AG09309 (cell line): ENCODE measurements around the gene PTPRO.

Experiments
- DNase-seq: peaks from one replicate; pipeline ENCODE4 v3.0.0-alpha.2; 2010; ENCODE audit warnings: low read depth
- H3K4me3 ChIP-seq: 2 replicates; pipeline ENCODE4 v1.5.1; 2011; ENCODE audit warnings: mild to moderate bottlenecking, low read depth, low read length, moderate library complexity; ENCODE audit not compliant: control insufficient read depth
- TF ChIP-seq, protein P1 (sequence below): IDR thresholded peaks from 2 replicates; pipeline ENCODE4 v1.5.1; 2011; ENCODE audit warnings: mild to moderate bottlenecking, low read depth, low read length, inconsistent platforms; ENCODE audit not compliant: insufficient read depth, control insufficient read depth; ENCODE audit errors: missing control alignments

PTPRO gene

DNA sequence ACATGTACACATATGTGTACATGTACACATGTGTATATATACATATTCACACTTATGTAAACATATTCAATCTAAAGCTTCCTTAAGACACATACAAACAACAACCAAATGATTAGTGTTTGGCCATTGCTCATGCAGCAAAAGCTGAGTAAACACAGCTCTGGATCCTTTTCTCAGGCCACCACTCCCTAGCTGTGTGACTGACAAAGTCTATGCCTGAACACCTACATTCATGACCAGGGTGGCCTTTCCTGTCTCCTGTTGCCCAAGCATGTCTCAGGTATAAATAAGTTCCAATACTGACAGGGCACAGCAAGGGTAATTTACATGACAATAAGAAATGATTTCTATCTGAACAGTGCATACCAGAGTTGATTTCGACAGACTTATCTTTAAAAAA lies 1.4 kb upstream of the PTPRO start:
- DNase-seq = no peak
- TF ChIP-seq, protein P1, sequence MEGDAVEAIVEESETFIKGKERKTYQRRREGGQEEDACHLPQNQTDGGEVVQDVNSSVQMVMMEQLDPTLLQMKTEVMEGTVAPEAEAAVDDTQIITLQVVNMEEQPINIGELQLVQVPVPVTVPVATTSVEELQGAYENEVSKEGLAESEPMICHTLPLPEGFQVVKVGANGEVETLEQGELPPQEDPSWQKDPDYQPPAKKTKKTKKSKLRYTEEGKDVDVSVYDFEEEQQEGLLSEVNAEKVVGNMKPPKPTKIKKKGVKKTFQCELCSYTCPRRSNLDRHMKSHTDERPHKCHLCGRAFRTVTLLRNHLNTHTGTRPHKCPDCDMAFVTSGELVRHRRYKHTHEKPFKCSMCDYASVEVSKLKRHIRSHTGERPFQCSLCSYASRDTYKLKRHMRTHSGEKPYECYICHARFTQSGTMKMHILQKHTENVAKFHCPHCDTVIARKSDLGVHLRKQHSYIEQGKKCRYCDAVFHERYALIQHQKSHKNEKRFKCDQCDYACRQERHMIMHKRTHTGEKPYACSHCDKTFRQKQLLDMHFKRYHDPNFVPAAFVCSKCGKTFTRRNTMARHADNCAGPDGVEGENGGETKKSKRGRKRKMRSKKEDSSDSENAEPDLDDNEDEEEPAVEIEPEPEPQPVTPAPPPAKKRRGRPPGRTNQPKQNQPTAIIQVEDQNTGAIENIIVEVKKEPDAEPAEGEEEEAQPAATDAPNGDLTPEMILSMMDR = no peak

GRCh38 chr12:15323480-15323879 lies 1.2 kb downstream of the PTPRO start:
- TF ChIP-seq, protein P1 = no peak
- no peak for DNase-seq
- H3K4me3 ChIP-seq = no peak overlapping the region

More for the DNA sequence above, 1.4 kb upstream of the PTPRO start:
- H3K4me3 ChIP-seq = no peak overlapping the region

DNA sequence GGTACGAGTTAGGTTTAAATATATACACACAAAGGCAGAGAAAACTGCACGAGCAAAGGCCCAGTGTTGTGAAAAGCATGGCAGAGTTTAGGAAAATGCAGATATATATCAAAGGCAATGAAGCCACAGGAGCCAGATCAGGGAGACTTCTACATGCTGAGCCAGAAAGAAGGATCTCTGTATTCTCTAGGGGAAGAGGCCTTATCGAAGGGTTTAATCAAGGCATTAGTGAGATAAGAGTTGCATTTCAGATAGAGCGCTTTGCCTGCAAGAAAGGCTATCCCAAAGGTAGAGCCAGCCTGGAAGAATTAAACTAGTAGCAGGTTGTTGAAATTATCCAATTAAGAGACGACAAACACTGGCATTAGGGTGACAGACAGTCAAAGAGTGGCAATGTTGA lies 7.6 kb downstream of the PTPRO start:
- TF ChIP-seq, protein P1 = no peak
- no peak overlapping the region for H3K4me3 ChIP-seq
- no peak for DNase-seq

DNA sequence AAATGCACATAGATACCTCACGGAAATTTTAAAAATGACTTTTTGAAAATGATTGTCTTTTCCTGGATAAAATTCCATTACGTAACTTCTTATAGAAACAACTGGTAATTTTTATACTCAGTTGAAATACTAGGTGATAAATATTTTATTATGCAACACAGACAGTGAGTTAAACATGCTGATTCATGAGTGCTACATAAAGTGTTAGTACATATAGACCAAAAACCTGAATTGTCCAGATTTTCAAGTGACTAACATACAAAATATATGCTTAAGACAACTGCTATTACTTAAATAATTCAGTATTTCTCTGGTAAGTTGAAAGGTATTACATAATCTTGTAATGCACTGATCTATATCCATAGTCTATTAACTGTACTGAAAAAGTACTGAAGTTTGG lies 11.9 kb downstream of the PTPRO start:
- no peak for DNase-seq
- TF ChIP-seq, protein P1 = no peak

GRCh38 chr12:15335959-15336358 lies 13.7 kb downstream of the PTPRO start:
- TF ChIP-seq, protein P1 = no peak

More for the DNA sequence above, 11.9 kb downstream of the PTPRO start:
- no peak overlapping the region for H3K4me3 ChIP-seq

GRCh38 chr12:15336768-15337553 lies 14.7 kb downstream of the PTPRO start:
- H3K4me3 ChIP-seq = no peak overlapping the region
- TF ChIP-seq, protein P1 = no peak
- peak; percentile 25 for DNase-seq

More at GRCh38 chr12:15335959-15336358, 13.7 kb downstream of the PTPRO start:
- DNase-seq = no peak
- no peak overlapping the region for H3K4me3 ChIP-seq
